IMR-90 (cell line): Measurements from ENCODE around the gene CERS1. TPM values are rescaled to one million over a fixed set of nuclear protein-coding genes. Genes with fewer than 3 reads are reported as not detected.

Source experiments
- ATAC-seq: fragments of 200-7000 bp; cut with Tn5 transposase; 2 replicates; pipeline ENCODE4 v1.9.1; 2020; ENCODE audit warnings: low read depth, mild to moderate bottlenecking, moderate library complexity
- BruUV-seq: library from RNA; stranded (reverse); fragments of 400-500 nt; replicated peaks from 2 replicates; lab custom pipeline; 2021; lab: Mats Ljungman, UMichigan
- CTCF ChIA-PET: fragments of 300-600 bp; formaldehyde crosslinking; extraction: SDS; loops from one replicate; lab custom pipeline; 2021; ENCODE audit warnings: antibody characterized with exemption; lab: Yijun Ruan, JAX
- POLR2A ChIA-PET: fragments of 300-600 bp; sonication (Branson Sonifier 250); formaldehyde crosslinking; loops from one replicate; lab custom pipeline; 2022; ENCODE audit warnings: antibody characterized with exemption; ENCODE audit not compliant: unreplicated experiment; lab: Charles Lee
- DNase-seq: peaks from one replicate; pipeline ENCODE4 v3.0.0; 2013
- H2AFZ ChIP-seq: replicated peaks from 2 replicates; pipeline ENCODE3; 2013; ENCODE audit warnings: low read length, mild to moderate bottlenecking; ENCODE audit not compliant: poor library complexity
- H2AK5ac ChIP-seq: 2 replicates; pipeline ENCODE4 v1.6.1; 2013; ENCODE audit warnings: low read depth, low read length, inconsistent platforms
- H2AK9ac ChIP-seq: replicated peaks from 2 replicates; pipeline ENCODE3; 2013; ENCODE audit warnings: mild to moderate bottlenecking, low read depth, low read length, moderate library complexity; ENCODE audit not compliant: poor library complexity
- H2BK120ac ChIP-seq: 2 replicates; pipeline ENCODE4 v1.6.1; 2013; ENCODE audit warnings: low read depth, low read length, inconsistent platforms
- H2BK15ac ChIP-seq: 3 replicates; pipeline ENCODE4 v1.6.1; 2013; ENCODE audit warnings: low read depth, low read length, inconsistent platforms
- H2BK20ac ChIP-seq: 2 replicates; pipeline ENCODE4 v1.6.1; 2013; ENCODE audit warnings: low read depth, mild to moderate bottlenecking, inconsistent platforms, low read length, moderate library complexity
- H2BK5ac ChIP-seq: 2 replicates; pipeline ENCODE4 v1.6.1; 2013; ENCODE audit warnings: mild to moderate bottlenecking, low read depth, low read length, inconsistent platforms; ENCODE audit not compliant: poor library complexity, severe bottlenecking
- H3K14ac ChIP-seq: replicated peaks from 2 replicates; pipeline ENCODE4 v1.6.1; 2013; ENCODE audit warnings: low read depth, low read length, inconsistent platforms
- H3K18ac ChIP-seq: 2 replicates; pipeline ENCODE4 v1.6.1; 2013; ENCODE audit warnings: low read depth, low read length, control low read depth
- H3K23ac ChIP-seq: 2 replicates; pipeline ENCODE4 v1.6.1; 2013; ENCODE audit warnings: low read depth, low read length, inconsistent platforms
- H3K27ac ChIP-seq: 2 replicates; pipeline ENCODE4 v1.5.1; 2013; ENCODE audit warnings: mild to moderate bottlenecking, control low read depth, low read length; ENCODE audit not compliant: insufficient read depth
- H3K27me3 ChIP-seq: 2 replicates; pipeline ENCODE4 v1.6.1; 2013; ENCODE audit warnings: low read length; ENCODE audit not compliant: control insufficient read depth, insufficient read depth
- H3K36me3 ChIP-seq: 2 replicates; pipeline ENCODE4 v1.6.1; 2013; ENCODE audit warnings: low read length, mixed read lengths; ENCODE audit not compliant: control insufficient read depth, insufficient read depth
- H3K4ac ChIP-seq: 2 replicates; pipeline ENCODE4 v1.6.1; 2013; ENCODE audit warnings: low read depth, low read length, inconsistent platforms
- H3K4me1 ChIP-seq: 2 replicates; pipeline ENCODE4 v1.6.1; 2013; ENCODE audit warnings: low read length, mixed read lengths; ENCODE audit not compliant: control insufficient read depth, insufficient read depth
- H3K4me2 ChIP-seq: 2 replicates; pipeline ENCODE4 v1.6.1; 2013; ENCODE audit warnings: low read depth, mild to moderate bottlenecking, control low read depth, low read length, moderate library complexity
- H3K4me3 ChIP-seq: 2 replicates; pipeline ENCODE4 v1.5.1; 2013; ENCODE audit warnings: low read depth, mild to moderate bottlenecking, control low read depth, low read length, moderate library complexity; ENCODE audit not compliant: insufficient read depth
- H3K56ac ChIP-seq: 2 replicates; pipeline ENCODE4 v1.6.1; 2013; ENCODE audit warnings: low read length, inconsistent platforms; ENCODE audit not compliant: insufficient read depth; ENCODE audit errors: extremely low read depth
- H3K79me1 ChIP-seq, 2 experiments: 2 replicates each; pipeline ENCODE4 v1.6.1; 2013; ENCODE audit warnings: low read length in 2 of 2, inconsistent platforms in 1 of 2, low read depth in 1 of 2
- H3K9ac ChIP-seq: 2 replicates; pipeline ENCODE4 v1.6.1; 2013; ENCODE audit warnings: low read depth, low read length, control low read depth
- H3K9me1 ChIP-seq: 2 replicates; pipeline ENCODE4 v1.6.1; 2013; ENCODE audit warnings: low read length, inconsistent platforms; ENCODE audit not compliant: insufficient read depth
- H3K9me3 ChIP-seq: 2 replicates; pipeline ENCODE4 v1.6.1; 2013; ENCODE audit warnings: low read length; ENCODE audit not compliant: control insufficient read depth, insufficient read depth
- H4K20me1 ChIP-seq: 2 replicates; pipeline ENCODE4 v1.6.1; 2013; ENCODE audit warnings: low read length, inconsistent platforms; ENCODE audit not compliant: insufficient read depth
- H4K5ac ChIP-seq: 2 replicates; pipeline ENCODE4 v1.6.1; 2013; ENCODE audit warnings: mild to moderate bottlenecking, low read depth, low read length, control low read depth
- H4K8ac ChIP-seq, 2 experiments: 2 replicates each; pipeline ENCODE4 v1.6.1; 2013; ENCODE audit warnings: low read depth in 2 of 2, low read length in 2 of 2, control low read depth in 1 of 2, inconsistent platforms in 1 of 2
- H4K91ac ChIP-seq: 2 replicates; pipeline ENCODE4 v1.6.1; 2013; ENCODE audit warnings: low read depth, low read length, inconsistent platforms; ENCODE audit not compliant: insufficient read depth
- BHLHE40 ChIP-seq: fragments of 150-350 bp; IDR thresholded peaks from 2 replicates; pipeline ENCODE4 v1.6.1; 2016; ENCODE audit warnings: mild to moderate bottlenecking, low read depth, low read length
- CEBPB ChIP-seq: IDR thresholded peaks from 2 replicates; pipeline ENCODE4 v1.6.1; 2012; ENCODE audit warnings: low read depth, low read length, improper control_type of control experiment
- CHD1 ChIP-seq: IDR thresholded peaks from 2 replicates; pipeline ENCODE4 v1.6.1; 2012; ENCODE audit warnings: low read depth, low read length, improper control_type of control experiment
- CTCF ChIP-seq: conservative IDR thresholded peaks from 2 replicates; pipeline ENCODE4 v1.5.1; 2012; ENCODE audit warnings: mild to moderate bottlenecking, low read depth, low read length, improper control_type of control experiment
- FOS ChIP-seq: fragments of 150-350 bp; IDR thresholded peaks from 2 replicates; pipeline ENCODE4 v1.6.1; 2016; ENCODE audit warnings: low read depth, low read length
- MAFK ChIP-seq: IDR thresholded peaks from 2 replicates; pipeline ENCODE4 v1.6.1; 2012; ENCODE audit warnings: low read depth, low read length, improper control_type of control experiment
- MAZ ChIP-seq: IDR thresholded peaks from 2 replicates; pipeline ENCODE4 v1.6.1; 2012; ENCODE audit warnings: low read depth, mild to moderate bottlenecking, low read length, improper control_type of control experiment, moderate library complexity, borderline replicate concordance
- MXI1 ChIP-seq: IDR thresholded peaks from 2 replicates; pipeline ENCODE4 v1.6.1; 2012; ENCODE audit warnings: low read depth, mild to moderate bottlenecking, low read length, moderate library complexity, borderline replicate concordance
- POLR2A ChIP-seq: IDR thresholded peaks from 2 replicates; pipeline ENCODE4 v1.6.1; 2012; ENCODE audit warnings: mild to moderate bottlenecking, low read depth, low read length
- RAD21 ChIP-seq: IDR thresholded peaks from 2 replicates; pipeline ENCODE4 v1.6.1; 2012; ENCODE audit warnings: low read length, improper control_type of control experiment
- RCOR1 ChIP-seq: IDR thresholded peaks from 2 replicates; pipeline ENCODE4 v1.6.1; 2012; ENCODE audit warnings: mild to moderate bottlenecking, low read length, improper control_type of control experiment; ENCODE audit not compliant: insufficient replicate concordance
- RFX5 ChIP-seq: IDR thresholded peaks from 2 replicates; pipeline ENCODE4 v1.8.0; 2012; ENCODE audit warnings: low read depth, mild to moderate bottlenecking, low read length, moderate library complexity
- SMC3 ChIP-seq: fragments of 150-350 bp; IDR thresholded peaks from 2 replicates; pipeline ENCODE4 v1.6.1; 2016; ENCODE audit warnings: low read depth, mild to moderate bottlenecking, antibody characterized with exemption, low read length, moderate library complexity
- WGBS, 2 experiments: methylation state at CpG; one replicate each; pipeline versions ENCODE4 v1.1.5 to v1.1.7; 2013; ENCODE audit warnings: missing lambda C conversion rate in 2 of 2; ENCODE audit not compliant: insufficient read length in 1 of 2; ENCODE audit errors: extremely low coverage in 2 of 2; 5-methylcytosine and 5-hydroxymethylcytosine counted together
- dilution Hi-C: fragments of 300-500 bp; cut with HindIII; formaldehyde crosslinking; loops from one replicate; pipeline ENCODE4 v1.14.3; 2018; ENCODE audit warnings: low sequenced_read_pairs; ENCODE audit not compliant: unreplicated experiment
- in situ Hi-C: fragments of 300-500 bp; cut with MboI; formaldehyde crosslinking; loops from 3 replicates; pipeline ENCODE4 v1.14.3; 2019; ENCODE audit warnings: low sequenced_read_pairs, inconsistent platforms, mixed read lengths
- intact Hi-C: fragments of 100-400 bp; cut with micrococcal nuclease; formaldehyde crosslinking; loops from 2 replicates; pipeline ENCODE4 v1.10.0; 2022
- polyA plus RNA-seq, 3 experiments: library from polyadenylated mRNA; depleted of rRNA; stranded (reverse); fragments of >200 nt; gene quantifications; 2 replicates each; pipeline ENCODE4 v1.2.3, GENCODE V29; 2012; ENCODE audit warnings: low replicate concordance in 1 of 3
- total RNA-seq: library from RNA; depleted of rRNA; stranded (reverse); fragments of >200 nt; gene quantifications from 2 replicates; pipeline ENCODE4 v1.2.3, GENCODE V29; 2012
- TF ChIP-seq, protein P1 (sequence below): fragments of 150-350 bp; IDR thresholded peaks from 2 replicates; pipeline ENCODE4 v1.6.1; 2016; ENCODE audit warnings: low read depth, mild to moderate bottlenecking, low read length, moderate library complexity, borderline replicate concordance
- TF ChIP-seq, protein P2 (sequence below): fragments of 150-350 bp; IDR thresholded peaks from 2 replicates; pipeline ENCODE4 v1.6.1; 2017; ENCODE audit warnings: mild to moderate bottlenecking, antibody characterized with exemption, low read length, low read depth

Gene CERS1
- total and polyA plus RNA-seq, 2 of the 4 experiments (the other 2 are of a cell fraction) = 0.90 to 4.3 TPM

DNA sequence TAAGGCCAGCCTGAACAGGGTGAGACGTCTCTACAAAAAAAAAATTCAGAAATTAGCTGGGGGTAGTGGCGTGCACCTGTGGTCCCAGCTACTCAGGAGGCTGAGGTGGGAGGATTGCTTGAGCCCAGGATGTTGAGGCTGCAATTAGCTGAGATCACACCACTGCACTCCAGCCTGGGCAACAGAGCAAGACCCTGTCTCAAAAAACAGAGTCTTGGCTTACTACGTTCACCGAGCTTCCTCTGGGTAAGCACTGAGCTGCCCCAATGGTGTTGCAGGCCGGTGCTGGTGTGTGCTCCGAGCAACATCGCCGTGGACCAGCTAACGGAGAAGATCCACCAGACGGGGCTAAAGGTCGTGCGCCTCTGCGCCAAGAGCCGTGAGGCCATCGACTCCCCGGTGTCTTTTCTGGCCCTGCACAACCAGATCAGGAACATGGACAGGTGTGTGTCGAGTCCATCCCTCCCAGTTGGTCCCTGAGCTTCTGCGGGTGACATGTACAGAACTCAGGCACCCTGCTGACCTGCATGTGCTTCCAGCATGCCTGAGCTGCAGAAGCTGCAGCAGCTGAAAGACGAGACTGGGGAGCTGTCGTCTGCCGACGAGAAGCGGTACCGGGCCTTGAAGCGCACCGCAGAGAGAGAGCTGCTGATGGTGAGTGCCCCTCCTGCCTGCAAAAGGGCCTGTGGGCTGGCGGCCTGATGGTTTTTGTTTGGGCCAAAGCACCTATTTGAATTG is 40.1 kb downstream of the CERS1 start:
- H3K4ac ChIP-seq = no peak overlapping the region
- H4K8ac ChIP-seq = no peak overlapping the region
- H3K23ac ChIP-seq = no peak overlapping the region
- H4K5ac ChIP-seq = no peak overlapping the region
- H2AFZ ChIP-seq = no peak overlapping the region
- H4K20me1 ChIP-seq = peaks cover 32% of the 10 kb centered on the region
- BruUV-seq = no TSS peak
- no peaks in the 10 kb centered on the region for H3K27me3 ChIP-seq
- no peak for DNase-seq
- no peak overlapping the region for H3K27ac ChIP-seq
- H3K9ac ChIP-seq = no peak overlapping the region
- H3K9me1 ChIP-seq = no peaks in the 10 kb centered on the region
- H2AK5ac ChIP-seq = no peak overlapping the region
- no peak overlapping the region for H3K18ac ChIP-seq
- no peaks in the 10 kb centered on the region for H3K4me1 ChIP-seq
- no peak overlapping the region for H2AK9ac ChIP-seq
- 94% methylated on average over 27 of the region's 27 CpGs; no CpG with 5 or more reads in 1 of the 2 experiments for WGBS, 2 experiments
- no peak overlapping the region for H2BK20ac ChIP-seq
- CTCF ChIA-PET = interaction anchor here (0.6 to 1.5 kb wide), 3 partner anchors 8 to 162 kb away, joined by 3 to 6 read pairs (median 5); no protein-coding TSS in a partner anchor
- no peak overlapping the region for H2BK120ac ChIP-seq
- no peak overlapping the region for H3K4me2 ChIP-seq
- POLR2A ChIA-PET = no interaction called here
- intact Hi-C loops = no loop called here
- no peak overlapping the region for H2BK15ac ChIP-seq
- no peak overlapping the region for H3K14ac ChIP-seq
- TF ChIP-seq BHLHE40 (no peak), CHD1 (no peak), POLR2A (no peak), MXI1 (no peak), RCOR1 (no peak), RAD21 (no peak), RFX5 (no peak), CEBPB (no peak), MAZ (no peak), SMC3 (no peak), CTCF (no peak), MAFK (no peak), FOS (no peak)
- TF ChIP-seq, protein P1, sequence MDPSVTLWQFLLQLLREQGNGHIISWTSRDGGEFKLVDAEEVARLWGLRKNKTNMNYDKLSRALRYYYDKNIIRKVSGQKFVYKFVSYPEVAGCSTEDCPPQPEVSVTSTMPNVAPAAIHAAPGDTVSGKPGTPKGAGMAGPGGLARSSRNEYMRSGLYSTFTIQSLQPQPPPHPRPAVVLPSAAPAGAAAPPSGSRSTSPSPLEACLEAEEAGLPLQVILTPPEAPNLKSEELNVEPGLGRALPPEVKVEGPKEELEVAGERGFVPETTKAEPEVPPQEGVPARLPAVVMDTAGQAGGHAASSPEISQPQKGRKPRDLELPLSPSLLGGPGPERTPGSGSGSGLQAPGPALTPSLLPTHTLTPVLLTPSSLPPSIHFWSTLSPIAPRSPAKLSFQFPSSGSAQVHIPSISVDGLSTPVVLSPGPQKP = no peak
- TF ChIP-seq, protein P2, sequence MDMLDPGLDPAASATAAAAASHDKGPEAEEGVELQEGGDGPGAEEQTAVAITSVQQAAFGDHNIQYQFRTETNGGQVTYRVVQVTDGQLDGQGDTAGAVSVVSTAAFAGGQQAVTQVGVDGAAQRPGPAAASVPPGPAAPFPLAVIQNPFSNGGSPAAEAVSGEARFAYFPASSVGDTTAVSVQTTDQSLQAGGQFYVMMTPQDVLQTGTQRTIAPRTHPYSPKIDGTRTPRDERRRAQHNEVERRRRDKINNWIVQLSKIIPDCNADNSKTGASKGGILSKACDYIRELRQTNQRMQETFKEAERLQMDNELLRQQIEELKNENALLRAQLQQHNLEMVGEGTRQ = no peak
- no peak for ATAC-seq
- H3K79me1 ChIP-seq = peaks cover 26 to 67% of the 10 kb centered on the region in 2 experiments; a peak in 3 of 4 replicates
- no peak overlapping the region for H2BK5ac ChIP-seq
- H3K56ac ChIP-seq = no peak overlapping the region
- in situ Hi-C loops = loop anchor here (5.0 kb wide), 1 partner anchor 274 kb away; no protein-coding TSS in a partner anchor
- no peak overlapping the region for H3K4me3 ChIP-seq
- H3K36me3 ChIP-seq = peaks cover 92% of the 10 kb centered on the region
- no peaks in the 10 kb centered on the region for H3K9me3 ChIP-seq
- no peak overlapping the region for H4K91ac ChIP-seq
- dilution Hi-C loops = no loop called here
